Neuronal stem cell (in vitro differentiated cells): ENCODE results near the gene RAB24.

ENCODE experiments used
- DNase-seq: peaks from one replicate; pipeline ENCODE4 v3.0.0-alpha.2; 2013; ENCODE audit warnings: low spot score
- H2AFZ ChIP-seq: one replicate; pipeline ENCODE4 v1.6.1; 2013; ENCODE audit warnings: mild to moderate bottlenecking, low read length, inconsistent platforms
- H2AK5ac ChIP-seq: 2 replicates; pipeline ENCODE4 v1.6.1; 2013; ENCODE audit warnings: low read depth, mild to moderate bottlenecking, inconsistent platforms, low read length, moderate library complexity, mixed read lengths
- H2BK120ac ChIP-seq: 2 replicates; pipeline ENCODE4 v1.6.1; 2013; ENCODE audit warnings: low read depth, mild to moderate bottlenecking, inconsistent platforms, low read length, moderate library complexity, mixed read lengths
- H2BK12ac ChIP-seq: one replicate; pipeline ENCODE4 v1.6.1; 2013; ENCODE audit warnings: low read length, inconsistent platforms
- H2BK15ac ChIP-seq: 2 replicates; pipeline ENCODE4 v1.6.1; 2013; ENCODE audit warnings: mild to moderate bottlenecking, low read length, inconsistent platforms, mixed read lengths
- H2BK5ac ChIP-seq: one replicate; pipeline ENCODE4 v1.6.1; 2013; ENCODE audit warnings: inconsistent platforms, mild to moderate bottlenecking, low read length, moderate library complexity
- H3K14ac ChIP-seq: one replicate; pipeline ENCODE4 v1.6.1; 2013; ENCODE audit warnings: low read length, inconsistent platforms
- H3K18ac ChIP-seq: 2 replicates; pipeline ENCODE4 v1.6.1; 2013; ENCODE audit warnings: low read length, inconsistent platforms
- H3K23ac ChIP-seq: 2 replicates; pipeline ENCODE4 v1.6.1; 2013; ENCODE audit warnings: low read depth, mild to moderate bottlenecking, mixed read lengths, low read length, inconsistent platforms; ENCODE audit not compliant: poor library complexity
- H3K27ac ChIP-seq: replicated peaks from 3 replicates; pipeline ENCODE4 v1.5.1; 2013; ENCODE audit warnings: low read length, inconsistent platforms
- H3K27me3 ChIP-seq, 3 experiments: 2 replicates each; pipeline ENCODE4 v1.6.1; 2013; ENCODE audit warnings: low read length in 3 of 3, mild to moderate bottlenecking in 2 of 3, inconsistent platforms in 1 of 3, low read depth in 1 of 3, mixed read lengths in 1 of 3, moderate library complexity in 1 of 3; ENCODE audit not compliant: control insufficient read depth in 3 of 3, insufficient read depth in 3 of 3
- H3K36me3 ChIP-seq, 2 donors: replicated peaks in 1 of 2; 2 replicates each; pipeline ENCODE4 v1.6.1; 2013; ENCODE audit warnings: low read length in 2 of 2; ENCODE audit not compliant: control insufficient read depth in 2 of 2, insufficient read depth in 2 of 2
- H3K4ac ChIP-seq: 2 replicates; pipeline ENCODE4 v1.6.1; 2013; ENCODE audit warnings: inconsistent platforms, mild to moderate bottlenecking, low read length, moderate library complexity
- H3K4me1 ChIP-seq, 2 donors: 1 replicate in 1 of 2; 2 replicates in 1 of 2; pipeline ENCODE4 v1.6.1; 2013; ENCODE audit warnings: low read length in 2 of 2, low read depth in 1 of 2; ENCODE audit not compliant: control insufficient read depth in 2 of 2, insufficient read depth in 1 of 2
- H3K4me2 ChIP-seq: one replicate; pipeline ENCODE4 v1.6.1; 2013; ENCODE audit warnings: mild to moderate bottlenecking, low read length, inconsistent platforms; ENCODE audit not compliant: insufficient read depth, poor library complexity, severe bottlenecking
- H3K4me3 ChIP-seq, 2 donors: 2 replicates each; pipeline ENCODE4 v1.5.1; 2013; ENCODE audit warnings: low read length in 2 of 2, mild to moderate bottlenecking in 2 of 2, inconsistent platforms in 1 of 2, moderate library complexity in 1 of 2
- H3K79me1 ChIP-seq: one replicate; pipeline ENCODE4 v1.6.1; 2013; ENCODE audit warnings: low read depth, mild to moderate bottlenecking, inconsistent platforms, low read length, moderate library complexity
- H3K9ac ChIP-seq: one replicate; pipeline ENCODE4 v1.6.1; 2013; ENCODE audit warnings: mild to moderate bottlenecking, low read depth, low read length, inconsistent platforms; ENCODE audit not compliant: poor library complexity
- H3K9me3 ChIP-seq, 2 donors: replicated peaks in 1 of 2; 2 replicates each; pipeline versions ENCODE3 to v1.6.1; 2013; ENCODE audit warnings: low read length in 2 of 2, mild to moderate bottlenecking in 2 of 2, inconsistent platforms in 1 of 2, low read depth in 1 of 2, mixed read lengths in 1 of 2, moderate library complexity in 1 of 2; ENCODE audit not compliant: control insufficient read depth in 2 of 2, insufficient read depth in 1 of 2
- H4K8ac ChIP-seq: one replicate; pipeline ENCODE4 v1.6.1; 2013; ENCODE audit warnings: low read depth, mild to moderate bottlenecking, inconsistent platforms, low read length, moderate library complexity
- H4K91ac ChIP-seq: one replicate; pipeline ENCODE4 v1.6.1; 2013; ENCODE audit warnings: low read length, low read depth, mild to moderate bottlenecking, inconsistent platforms; ENCODE audit not compliant: poor library complexity
- whole genome bisulfite sequencing, 2 donors: extraction: QIAGEN DNeasy Blood & Tissue Kit; methylation state at CpG; one replicate each; pipeline ENCODE4 v1.1.7; 2013; ENCODE audit warnings: missing lambda C conversion rate in 2 of 2, mixed read lengths in 1 of 2; ENCODE audit not compliant: insufficient read length in 2 of 2, insufficient replicate concordance in 1 of 2; ENCODE audit errors: extremely low coverage in 2 of 2; 5-methylcytosine and 5-hydroxymethylcytosine counted together

The RAB24 gene

DNA sequence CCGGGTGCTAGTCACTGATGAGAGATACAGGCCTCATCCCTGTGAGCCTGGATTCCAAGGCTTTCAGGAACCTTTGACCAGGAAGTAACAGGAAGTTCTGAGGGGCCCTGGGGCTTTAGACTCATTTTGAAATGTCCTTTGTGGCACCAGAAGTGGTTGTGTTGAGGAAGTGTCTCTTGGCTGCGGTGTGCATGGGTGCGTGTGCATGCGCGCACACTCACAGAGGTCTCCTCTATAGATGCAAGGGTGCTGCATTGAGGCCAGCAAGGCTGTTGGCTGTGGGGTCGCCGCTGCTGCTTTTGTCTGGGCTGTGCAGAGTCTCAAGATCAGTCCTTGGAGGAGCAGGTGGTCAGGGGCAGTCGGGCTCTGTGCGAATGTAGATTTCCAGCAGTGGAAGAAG lies 7.6 kb downstream of the RAB24 start:
- no peak overlapping the region for H3K18ac ChIP-seq
- H3K79me1 ChIP-seq: no peaks in the 10 kb centered on the region
- H4K8ac ChIP-seq: no peak overlapping the region
- no peaks in the 10 kb centered on the region for H3K9me3 ChIP-seq
- peaks cover 0 to 18% (median 0%) of the 10 kb centered on the region in 3 experiments for H3K27me3 ChIP-seq
- no peak overlapping the region for H3K23ac ChIP-seq
- DNase-seq: no peak
- H2BK12ac ChIP-seq: no peak overlapping the region
- H2BK5ac ChIP-seq: no peak overlapping the region
- H2BK120ac ChIP-seq: no peak overlapping the region
- peak overlapping the region; percentile 58 for H2AFZ ChIP-seq
- H3K4me3 ChIP-seq: no peak overlapping the region
- peaks cover 8 to 48% of the 10 kb centered on the region in 2 donors for H3K36me3 ChIP-seq
- H3K14ac ChIP-seq: no peak overlapping the region
- H4K91ac ChIP-seq: no peak overlapping the region
- no CpG with 5 or more reads among the region's 9 CpGs for WGBS, 2 donors
- H2AK5ac ChIP-seq: no peak overlapping the region
- no peak overlapping the region for H2BK15ac ChIP-seq
- no peak overlapping the region for H3K27ac ChIP-seq
- no peak overlapping the region for H3K4me2 ChIP-seq
- no peaks in the 10 kb centered on the region for H3K4me1 ChIP-seq
- H3K9ac ChIP-seq: no peak overlapping the region
- no peak overlapping the region for H3K4ac ChIP-seq

DNA sequence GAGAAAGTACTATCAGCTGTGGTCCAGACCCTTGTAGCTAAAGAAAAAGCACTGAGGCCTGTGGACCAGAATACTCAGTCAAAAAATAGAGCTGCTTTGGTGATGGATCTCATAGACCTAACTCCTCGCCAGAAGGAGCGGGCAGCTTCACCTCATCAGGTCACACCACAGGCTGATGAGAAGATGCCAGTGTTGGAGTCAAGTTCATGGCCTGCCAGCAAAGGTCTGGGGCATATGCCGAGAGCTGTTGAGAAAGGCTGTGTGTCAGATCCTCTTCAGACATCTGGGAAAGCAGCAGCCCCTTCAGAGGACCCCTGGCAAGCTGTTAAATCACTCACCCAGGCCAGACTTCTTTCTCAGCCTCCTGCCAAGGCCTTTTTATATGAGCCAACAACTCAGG lies 8.9 kb downstream of the RAB24 start:
- H3K14ac ChIP-seq: no peak overlapping the region
- no peak overlapping the region for H3K9ac ChIP-seq
- DNase-seq: no peak
- no peaks in the 10 kb centered on the region for H3K9me3 ChIP-seq
- H3K23ac ChIP-seq: no peak overlapping the region
- H2AK5ac ChIP-seq: no peak overlapping the region
- no peak overlapping the region for H2BK15ac ChIP-seq
- peaks cover 0 to 51% of the 10 kb centered on the region in 2 donors for H3K36me3 ChIP-seq
- H3K4ac ChIP-seq: no peak overlapping the region
- H3K4me1 ChIP-seq: no peaks in the 10 kb centered on the region
- no CpG with 5 or more reads among the region's 3 CpGs for WGBS, 2 donors
- no peak overlapping the region for H3K4me3 ChIP-seq
- H2AFZ ChIP-seq: peak overlapping the region; percentile 11
- peaks cover 0 to 18% (median 0%) of the 10 kb centered on the region in 3 experiments for H3K27me3 ChIP-seq
- no peak overlapping the region for H2BK5ac ChIP-seq
- no peak overlapping the region for H2BK120ac ChIP-seq
- H3K79me1 ChIP-seq: no peaks in the 10 kb centered on the region
- no peak overlapping the region for H3K27ac ChIP-seq
- H3K4me2 ChIP-seq: no peak overlapping the region
- H3K18ac ChIP-seq: no peak overlapping the region
- no peak overlapping the region for H4K8ac ChIP-seq
- H4K91ac ChIP-seq: no peak overlapping the region
- no peak overlapping the region for H2BK12ac ChIP-seq

DNA sequence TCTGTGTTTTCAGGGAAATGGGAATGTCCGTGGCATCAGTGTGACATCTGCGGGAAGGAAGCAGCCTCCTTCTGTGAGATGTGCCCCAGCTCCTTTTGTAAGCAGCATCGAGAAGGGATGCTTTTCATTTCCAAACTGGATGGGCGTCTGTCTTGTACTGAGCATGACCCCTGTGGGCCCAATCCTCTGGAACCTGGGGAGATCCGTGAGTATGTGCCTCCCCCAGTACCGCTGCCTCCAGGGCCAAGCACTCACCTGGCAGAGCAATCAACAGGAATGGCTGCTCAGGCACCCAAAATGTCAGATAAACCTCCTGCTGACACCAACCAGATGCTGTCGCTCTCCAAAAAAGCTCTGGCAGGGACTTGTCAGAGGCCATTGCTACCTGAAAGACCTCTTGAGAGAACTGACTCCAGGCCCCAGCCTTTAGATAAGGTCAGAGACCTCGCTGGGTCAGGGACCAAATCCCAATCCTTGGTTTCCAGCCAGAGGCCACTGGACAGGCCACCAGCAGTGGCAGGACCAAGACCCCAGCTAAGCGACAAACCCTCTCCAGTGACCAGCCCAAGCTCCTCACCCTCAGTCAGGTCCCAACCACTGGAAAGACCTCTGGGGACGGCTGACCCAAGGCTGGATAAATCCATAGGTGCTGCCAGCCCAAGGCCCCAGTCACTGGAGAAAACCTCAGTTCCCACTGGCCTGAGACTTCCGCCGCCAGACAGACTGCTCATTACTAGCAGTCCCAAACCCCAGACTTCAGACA lies 9.5 kb downstream of the RAB24 start:
- Histone ChIP-seq H3K27me3 (peaks cover 0 to 18% (median 0%) of the 10 kb centered on the region in 3 experiments), H3K27ac (no peak overlapping the region), H2BK5ac (no peak overlapping the region), H3K36me3 (peaks cover 0 to 51% of the 10 kb centered on the region in 2 donors), H3K4me1 (no peaks in the 10 kb centered on the region), H2BK12ac (no peak overlapping the region), H2BK15ac (no peak overlapping the region), H3K23ac (no peak overlapping the region), H2AK5ac (no peak overlapping the region), H3K18ac (no peak overlapping the region), H2BK120ac (no peak overlapping the region), H3K79me1 (no peaks in the 10 kb centered on the region), H3K4ac (no peak overlapping the region), H3K4me3 (no peak overlapping the region), H4K91ac (no peak overlapping the region), H2AFZ (no peak overlapping the region), H4K8ac (no peak overlapping the region), H3K9me3 (no peaks in the 10 kb centered on the region), H3K9ac (no peak overlapping the region), H3K14ac (no peak overlapping the region), H3K4me2 (no peak overlapping the region)
- no CpG with 5 or more reads among the region's 12 CpGs for WGBS, 2 donors
- DNase-seq: no peak

DNA sequence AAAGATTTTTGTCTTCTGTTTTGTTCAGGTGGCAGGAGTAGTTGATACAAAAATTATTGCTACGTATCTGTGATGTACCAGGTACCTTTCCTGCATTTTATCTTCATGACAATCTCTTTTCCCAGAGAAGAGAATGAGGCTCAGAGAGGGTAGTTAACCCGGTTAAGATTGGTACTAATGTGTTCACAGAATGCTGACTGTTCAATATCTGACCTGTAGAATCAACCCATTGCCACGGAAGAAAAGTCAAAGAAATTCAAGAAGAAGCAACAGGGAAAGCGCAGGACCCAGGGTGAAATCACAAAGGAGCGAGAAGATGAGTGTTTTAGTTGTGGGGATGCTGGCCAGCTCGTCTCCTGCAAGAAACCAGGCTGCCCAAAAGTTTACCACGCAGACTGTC lies 11.8 kb downstream of the RAB24 start:
- DNase-seq: no peak
- no CpG with 5 or more reads among the region's 7 CpGs for WGBS, 2 donors
- H3K4me1 ChIP-seq: no peaks in the 10 kb centered on the region
- H3K4ac ChIP-seq: no peak overlapping the region
- H3K18ac ChIP-seq: no peak overlapping the region
- no peak overlapping the region for H3K23ac ChIP-seq
- H2BK12ac ChIP-seq: no peak overlapping the region
- no peak overlapping the region for H4K8ac ChIP-seq
- H2AK5ac ChIP-seq: no peak overlapping the region
- H3K9ac ChIP-seq: no peak overlapping the region
- H3K9me3 ChIP-seq: no peaks in the 10 kb centered on the region
- H3K4me3 ChIP-seq: no peak overlapping the region
- no peak overlapping the region for H2AFZ ChIP-seq
- no peaks in the 10 kb centered on the region for H3K79me1 ChIP-seq
- H3K27ac ChIP-seq: no peak overlapping the region
- H3K14ac ChIP-seq: no peak overlapping the region
- peaks cover 0 to 23% (median 0%) of the 10 kb centered on the region in 3 experiments for H3K27me3 ChIP-seq
- no peak overlapping the region for H2BK5ac ChIP-seq
- no peak overlapping the region for H2BK120ac ChIP-seq
- H2BK15ac ChIP-seq: no peak overlapping the region
- H3K4me2 ChIP-seq: no peak overlapping the region
- H4K91ac ChIP-seq: no peak overlapping the region
- H3K36me3 ChIP-seq: peaks cover 0 to 57% of the 10 kb centered on the region in 2 donors
